Measurements from ENCODE around the gene GAL3ST3.
A peak's percentile ranks its signal among the peaks of the same experiment; 100 is the strongest.
"Not testable (repeated sequence)": the region's sequence is repeated elsewhere in the genome, so short reads cannot be mapped to it uniquely, and the experiment has no call there.

Gene GAL3ST3

DNA sequence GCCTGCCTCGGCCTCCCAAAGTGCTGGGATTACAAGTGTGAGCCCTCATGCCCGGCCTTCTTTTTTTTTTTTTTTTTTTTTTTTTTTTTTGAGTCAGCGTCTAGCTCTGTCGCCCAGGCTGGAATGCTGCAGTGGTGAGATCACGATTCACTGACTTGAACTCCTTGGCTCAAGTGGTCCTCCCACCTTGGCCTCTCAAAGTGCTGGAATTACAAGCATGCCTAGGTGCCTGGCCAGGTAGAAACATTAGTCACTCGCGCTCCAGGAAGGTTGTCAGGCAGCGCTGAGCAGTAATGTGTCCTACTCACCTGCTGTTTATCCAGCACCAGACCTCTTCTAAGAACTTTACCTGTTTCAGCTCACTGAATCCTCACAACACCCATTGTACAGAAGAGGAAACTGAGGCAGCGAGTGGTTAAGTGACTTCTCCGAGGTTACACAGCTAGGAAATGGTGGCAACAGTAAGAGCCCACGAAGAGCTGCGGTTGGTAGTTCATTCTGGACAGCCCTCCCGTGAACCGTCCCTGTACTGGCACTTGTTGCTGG, 37.6 kb downstream of the GAL3ST3 start:
- Histone ChIP-seq H2AFZ (ENCODE audit: low read depth, low read length) (no peak overlapping the region), H3K27me3 (ENCODE audit: insufficient read depth, low read length) (peaks cover 50% of the 10 kb centered on the region)

DNA sequence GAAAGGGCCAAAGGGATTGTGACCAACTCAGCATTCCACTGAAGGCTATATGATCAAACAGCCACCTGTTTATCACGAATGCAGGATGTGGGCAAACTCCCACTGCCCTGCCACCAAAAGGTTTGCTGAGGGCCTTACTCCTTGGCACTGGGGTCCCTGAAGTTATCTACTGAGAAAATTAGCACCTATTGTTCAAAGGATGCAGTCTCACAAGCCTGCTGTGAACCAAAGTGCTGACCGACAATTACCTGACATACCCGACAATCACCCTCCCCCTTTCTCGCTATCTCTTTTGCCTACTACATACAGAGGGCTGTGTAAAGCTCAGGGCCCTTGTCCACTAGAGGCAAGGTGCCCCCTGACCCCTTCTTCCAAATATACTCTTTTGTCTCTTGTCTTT, 38.9 kb downstream of the GAL3ST3 start:
- not testable (repeated sequence) for H2AFZ ChIP-seq (ENCODE audit: low read depth, low read length); H3K4me1 ChIP-seq (ENCODE audit: insufficient read depth, low read length); H3K9me3 ChIP-seq (ENCODE audit: low read length); H3K4me3 ChIP-seq (ENCODE audit: low read length); H3K36me3 ChIP-seq (ENCODE audit: insufficient read depth, low read length)
- H3K27me3 ChIP-seq (ENCODE audit: insufficient read depth, low read length): peaks cover 40% of the 10 kb centered on the region

More for the DNA sequence above, 37.6 kb downstream of the GAL3ST3 start:
- Histone ChIP-seq H3K9me3 (ENCODE audit: low read length) (no peaks in the 10 kb centered on the region), H3K36me3 (ENCODE audit: insufficient read depth, low read length) (no peaks in the 10 kb centered on the region), H3K4me3 (ENCODE audit: low read length) (no peak overlapping the region), H3K4me1 (ENCODE audit: insufficient read depth, low read length) (no peaks in the 10 kb centered on the region)

DNA sequence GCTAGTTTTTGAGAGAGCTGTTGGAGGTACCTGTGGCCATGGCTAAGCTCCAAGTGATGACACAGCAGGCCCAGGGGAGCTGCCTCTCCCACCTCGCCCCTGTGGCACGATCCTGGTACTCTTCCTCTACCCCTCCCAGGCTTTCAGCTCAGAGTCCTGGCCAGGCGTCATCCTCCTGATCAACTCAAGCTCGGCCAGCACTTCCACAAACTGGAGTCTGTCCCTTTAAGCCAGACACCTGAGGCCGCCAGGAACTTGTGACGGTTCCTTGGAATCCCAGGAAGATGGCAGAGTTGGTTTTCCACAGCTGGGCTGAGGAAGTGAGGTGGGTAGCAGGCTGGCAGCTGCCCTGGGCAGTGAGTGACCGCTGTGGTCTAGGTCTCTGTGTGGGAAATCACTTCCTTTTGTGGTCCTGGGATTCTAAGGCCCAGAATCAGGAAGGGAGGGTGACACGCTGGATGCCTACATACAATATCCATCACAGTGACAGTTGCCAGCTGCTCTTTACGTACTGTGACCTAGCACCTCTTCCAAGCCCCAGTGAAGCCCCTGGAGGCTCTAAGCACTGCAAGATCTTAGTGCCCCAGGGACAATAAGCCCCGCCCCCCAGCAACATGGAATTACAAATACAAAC, 40.4 kb downstream of the GAL3ST3 start:
- peaks cover under 1% of the 10 kb centered on the region for H3K4me1 ChIP-seq (ENCODE audit: insufficient read depth, low read length)
- no peak overlapping the region for H3K4me3 ChIP-seq (ENCODE audit: low read length)

GRCh38 chr11:66008095-66008467, 40.9 kb downstream of the GAL3ST3 start:
- H3K27me3 ChIP-seq (ENCODE audit: insufficient read depth, low read length): peaks cover 26% of the 10 kb centered on the region
- peaks cover 20% of the 10 kb centered on the region for H3K36me3 ChIP-seq (ENCODE audit: insufficient read depth, low read length)
- H2AFZ ChIP-seq (ENCODE audit: low read depth, low read length): no peak overlapping the region
- H3K4me3 ChIP-seq (ENCODE audit: low read length): no peak overlapping the region
- peaks cover 5% of the 10 kb centered on the region for H3K4me1 ChIP-seq (ENCODE audit: insufficient read depth, low read length)
- H3K9me3 ChIP-seq (ENCODE audit: low read length): no peaks in the 10 kb centered on the region

More for the DNA sequence above, 40.4 kb downstream of the GAL3ST3 start:
- Histone ChIP-seq H3K36me3 (ENCODE audit: insufficient read depth, low read length) (peaks cover 17% of the 10 kb centered on the region), H2AFZ (ENCODE audit: low read depth, low read length) (no peak overlapping the region), H3K27me3 (ENCODE audit: insufficient read depth, low read length) (peaks cover 31% of the 10 kb centered on the region), H3K9me3 (ENCODE audit: low read length) (no peaks in the 10 kb centered on the region)

- no peak overlapping the region for H3K4me3 ChIP-seq (ENCODE audit: low read length)
- H3K9me3 ChIP-seq (ENCODE audit: low read length): no peaks in the 10 kb centered on the region
- H3K4me1 ChIP-seq (ENCODE audit: insufficient read depth, low read length): peaks cover 8% of the 10 kb centered on the region
- no peak overlapping the region for H2AFZ ChIP-seq (ENCODE audit: low read depth, low read length)
- H3K27me3 ChIP-seq (ENCODE audit: insufficient read depth, low read length): peaks cover 19% of the 10 kb centered on the region
- peaks cover 20% of the 10 kb centered on the region for H3K36me3 ChIP-seq (ENCODE audit: insufficient read depth, low read length)
Observed at GRCh38 chr11:66007201-66007634, 41.7 kb downstream of the GAL3ST3 start.

- Histone ChIP-seq H3K4me1 (ENCODE audit: insufficient read depth, low read length) (peaks cover 8% of the 10 kb centered on the region), H2AFZ (ENCODE audit: low read depth, low read length) (no peak overlapping the region), H3K36me3 (ENCODE audit: insufficient read depth, low read length) (peaks cover 20% of the 10 kb centered on the region), H3K27me3 (ENCODE audit: insufficient read depth, low read length) (peaks cover 15% of the 10 kb centered on the region), H3K4me3 (ENCODE audit: low read length) (no peak overlapping the region), H3K9me3 (ENCODE audit: low read length) (no peaks in the 10 kb centered on the region)
Observed at GRCh38 chr11:66006891-66007176, 42.1 kb downstream of the GAL3ST3 start.

DNA sequence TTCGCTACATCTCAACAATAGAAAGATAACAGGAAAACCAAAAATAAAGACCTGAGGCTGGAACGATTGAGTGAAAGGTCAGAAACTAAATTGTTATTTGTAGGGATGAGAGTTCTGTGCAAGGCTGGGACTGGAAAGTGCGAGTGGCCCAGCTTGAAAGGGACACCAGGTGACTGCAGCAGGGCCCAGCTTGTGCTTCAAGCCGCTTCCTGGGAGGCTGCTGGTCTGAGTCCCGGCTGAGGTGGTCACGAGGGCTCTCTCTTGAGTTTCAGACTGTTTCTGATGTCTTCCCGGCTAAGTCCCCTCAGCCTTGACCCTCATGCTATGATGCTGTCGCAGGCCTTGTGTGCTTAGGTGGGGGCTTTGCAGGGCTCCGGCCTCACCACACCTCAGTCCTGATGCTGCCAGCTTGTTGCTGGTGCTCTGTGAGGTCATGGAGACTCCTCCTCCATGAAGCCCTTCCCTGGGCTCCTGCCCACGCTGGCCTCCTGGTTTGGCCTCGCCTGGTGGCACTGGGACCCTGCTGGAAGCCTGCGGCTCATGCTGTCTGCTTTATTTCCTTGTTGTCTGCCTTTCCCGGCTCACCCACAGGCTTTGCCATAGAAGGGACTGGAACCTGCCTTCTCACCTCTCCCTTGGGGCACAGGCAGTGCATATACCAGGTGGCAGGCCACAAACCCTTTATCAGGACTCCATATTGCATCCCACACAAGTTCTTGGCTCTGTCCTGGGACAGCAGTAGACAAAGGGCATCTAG, 42.6 kb downstream of the GAL3ST3 start:
- H3K36me3 ChIP-seq (ENCODE audit: insufficient read depth, low read length): peaks cover 20% of the 10 kb centered on the region
- peaks cover 8% of the 10 kb centered on the region for H3K4me1 ChIP-seq (ENCODE audit: insufficient read depth, low read length)
- no peaks in the 10 kb centered on the region for H3K9me3 ChIP-seq (ENCODE audit: low read length)
- no peak overlapping the region for H2AFZ ChIP-seq (ENCODE audit: low read depth, low read length)
- no peak overlapping the region for H3K4me3 ChIP-seq (ENCODE audit: low read length)
- peaks cover 10% of the 10 kb centered on the region for H3K27me3 ChIP-seq (ENCODE audit: insufficient read depth, low read length)

DNA sequence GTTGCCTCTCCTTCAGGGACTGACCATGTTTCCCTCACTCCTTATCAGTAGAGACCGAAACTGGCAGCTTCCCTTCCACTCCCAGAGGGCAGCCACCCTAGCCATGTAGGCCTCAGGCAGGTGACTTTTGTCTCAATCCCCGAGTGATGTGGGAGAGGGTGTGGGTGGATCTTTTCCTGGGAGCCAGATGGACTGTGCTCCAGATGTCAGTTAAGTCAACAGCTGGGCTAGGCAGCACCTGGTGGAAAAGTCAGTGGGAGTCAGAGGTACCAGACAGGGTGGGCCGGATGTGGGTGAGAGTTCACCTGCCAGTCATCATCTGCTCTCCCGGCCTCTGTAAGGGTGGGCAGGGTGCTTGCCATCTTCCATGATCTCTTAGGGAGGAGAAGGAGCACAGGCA, 44.8 kb downstream of the GAL3ST3 start:
- Histone ChIP-seq H3K36me3 (ENCODE audit: insufficient read depth, low read length) (peaks cover 32% of the 10 kb centered on the region), H3K9me3 (ENCODE audit: low read length) (no peaks in the 10 kb centered on the region), H3K4me1 (ENCODE audit: insufficient read depth, low read length) (peaks cover 8% of the 10 kb centered on the region), H2AFZ (ENCODE audit: low read depth, low read length) (no peak overlapping the region), H3K4me3 (ENCODE audit: low read length) (no peak overlapping the region), H3K27me3 (ENCODE audit: insufficient read depth, low read length) (no peaks in the 10 kb centered on the region)

DNA sequence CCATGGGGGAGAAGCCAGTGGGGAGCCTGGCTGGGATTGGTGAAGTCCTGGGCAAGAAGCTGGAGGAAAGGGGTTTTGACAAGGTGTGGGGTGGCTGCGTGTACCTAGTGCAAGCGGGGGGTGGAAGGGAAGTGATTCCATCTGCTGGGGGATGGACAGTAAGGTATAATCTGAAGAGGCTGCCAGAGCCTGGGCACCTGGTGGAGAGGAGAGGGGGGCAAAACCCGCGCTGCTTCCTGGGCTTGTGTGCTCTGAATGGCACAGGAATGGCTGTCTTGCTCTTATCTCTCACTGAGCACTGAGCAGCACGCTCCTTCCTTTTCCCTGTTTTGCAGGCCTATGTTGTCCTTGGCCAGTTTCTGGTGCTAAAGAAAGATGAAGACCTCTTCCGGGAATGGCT, 45.7 kb downstream of the GAL3ST3 start:
- Histone ChIP-seq H3K4me3 (ENCODE audit: low read length) (peak overlapping the region; percentile 72), H3K4me1 (ENCODE audit: insufficient read depth, low read length) (peaks cover 8% of the 10 kb centered on the region), H3K27me3 (ENCODE audit: insufficient read depth, low read length) (no peaks in the 10 kb centered on the region), H3K36me3 (ENCODE audit: insufficient read depth, low read length) (peaks cover 41% of the 10 kb centered on the region), H2AFZ (ENCODE audit: low read depth, low read length) (no peak overlapping the region), H3K9me3 (ENCODE audit: low read length) (no peaks in the 10 kb centered on the region)

DNA sequence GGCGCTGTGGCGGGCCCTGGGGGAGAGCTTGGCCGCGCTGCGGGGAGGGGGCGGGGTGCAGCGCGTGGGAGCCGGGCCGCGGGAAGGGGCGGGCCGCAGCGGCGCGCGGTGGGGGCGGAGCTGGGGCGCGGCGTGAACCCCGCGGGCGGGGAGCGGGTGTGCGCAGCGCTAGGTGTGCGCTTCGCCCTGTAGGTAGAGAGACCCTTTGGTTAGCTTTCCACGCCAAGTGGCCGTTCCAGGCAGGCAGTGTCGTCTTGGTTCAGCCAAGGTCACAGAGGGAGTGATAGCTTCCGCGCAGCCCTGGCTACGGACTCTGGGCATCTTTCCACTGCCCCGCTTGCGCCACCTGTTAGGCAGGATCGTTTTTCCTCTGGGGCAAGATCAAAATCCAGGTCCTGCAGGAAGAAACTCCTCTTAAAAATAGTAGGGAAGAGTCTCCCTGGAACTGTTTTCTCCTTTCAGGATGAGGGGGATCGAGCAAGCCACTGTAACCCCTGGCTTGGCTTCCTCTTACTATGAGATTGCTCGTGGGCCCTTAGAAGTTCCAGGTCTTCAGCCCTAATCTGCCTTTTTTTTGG, 46.2 kb downstream of the GAL3ST3 start:
- peaks cover 47% of the 10 kb centered on the region for H3K36me3 ChIP-seq (ENCODE audit: insufficient read depth, low read length)
- H3K4me1 ChIP-seq (ENCODE audit: insufficient read depth, low read length): peaks cover 8% of the 10 kb centered on the region
- peak overlapping the region; percentile 78 for H2AFZ ChIP-seq (ENCODE audit: low read depth, low read length)
- peak overlapping the region; percentile 72 for H3K4me3 ChIP-seq (ENCODE audit: low read length)
- H3K9me3 ChIP-seq (ENCODE audit: low read length): no peaks in the 10 kb centered on the region
- no peaks in the 10 kb centered on the region for H3K27me3 ChIP-seq (ENCODE audit: insufficient read depth, low read length)

DNA sequence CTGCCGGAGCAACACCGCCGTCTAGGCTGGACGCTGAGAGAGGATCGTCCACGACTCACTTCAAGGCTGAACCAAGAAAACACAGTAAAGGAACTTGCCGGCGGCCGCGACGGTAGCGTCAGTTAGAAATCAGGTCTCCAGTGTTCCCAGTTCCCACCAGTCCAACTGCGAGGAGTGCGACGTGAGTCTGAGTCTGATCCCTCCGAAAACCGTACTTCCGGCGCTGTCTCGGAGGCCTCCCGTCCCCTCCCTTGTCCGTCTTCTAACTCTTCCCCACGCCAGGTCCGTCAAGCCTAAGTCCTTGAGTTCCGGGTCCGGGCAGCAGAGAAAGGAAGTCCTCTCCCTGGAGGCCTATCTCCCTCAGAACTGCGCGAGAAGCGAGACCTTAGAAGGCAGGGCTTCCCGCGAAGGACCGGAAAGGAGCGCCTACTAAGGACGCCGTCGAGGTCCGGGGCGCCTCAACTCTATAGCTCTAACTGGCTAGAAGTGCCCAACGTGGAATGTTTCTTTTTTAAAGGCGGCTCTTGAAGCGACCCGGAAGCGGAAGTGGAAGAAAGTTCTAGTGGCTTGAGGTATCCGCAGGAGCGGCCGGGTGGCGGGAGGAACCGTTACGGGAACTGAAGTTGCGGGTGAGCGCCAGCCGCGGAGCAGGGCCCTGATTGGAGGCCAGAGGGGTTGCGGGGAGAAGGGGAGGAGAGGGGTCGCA, 46.9 kb downstream of the GAL3ST3 start, which contains the start of the genes BANF1 and EIF1AD:
Gene BANF1 (plus strand): TSS at position 562 of the 706 bp plus-strand sequence. CDS start 748 bp downstream, outside the sequence.
Gene EIF1AD (minus strand): TSS at position 216 of the 706 bp plus-strand sequence. CDS start 1,768 bp downstream, outside the sequence.
- Histone ChIP-seq H3K36me3 (ENCODE audit: insufficient read depth, low read length) (peaks cover 53% of the 10 kb centered on the region), H3K4me3 (ENCODE audit: low read length) (peak within 1 kb of the TSS; percentile 72), H3K9me3 (ENCODE audit: low read length) (no peaks in the 10 kb centered on the region), H3K27me3 (ENCODE audit: insufficient read depth, low read length) (no peaks in the 10 kb centered on the region), H3K4me1 (ENCODE audit: insufficient read depth, low read length) (peaks cover 8% of the 10 kb centered on the region), H2AFZ (ENCODE audit: low read depth, low read length) (peak within 1 kb of the TSS; percentile 78)

DNA sequence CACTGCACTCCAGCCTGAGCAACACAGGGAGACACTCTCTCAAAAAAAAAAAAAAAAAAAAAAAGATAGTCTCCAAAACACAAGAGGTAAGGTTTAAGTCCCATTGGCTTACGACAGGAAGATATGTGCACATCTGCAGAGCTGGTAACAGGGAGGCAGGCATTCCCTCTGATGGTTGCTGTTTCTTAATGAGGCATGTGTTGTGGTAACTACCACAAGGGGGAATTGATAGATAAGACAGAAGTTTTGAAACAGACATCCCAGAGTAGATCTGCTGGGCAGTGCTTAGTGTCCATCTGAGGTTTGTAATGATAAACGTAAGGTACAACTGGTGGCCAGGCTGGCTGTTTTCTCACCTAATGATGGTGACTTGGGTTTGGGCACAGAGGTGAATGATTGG, 51.7 kb downstream of the GAL3ST3 start:
- Histone ChIP-seq H3K9me3 (ENCODE audit: low read length) (no peaks in the 10 kb centered on the region), H3K27me3 (ENCODE audit: insufficient read depth, low read length) (no peaks in the 10 kb centered on the region), H2AFZ (ENCODE audit: low read depth, low read length) (no peak overlapping the region), H3K36me3 (ENCODE audit: insufficient read depth, low read length) (peaks cover 35% of the 10 kb centered on the region), H3K4me1 (ENCODE audit: insufficient read depth, low read length) (no peaks in the 10 kb centered on the region), H3K4me3 (ENCODE audit: low read length) (no peak overlapping the region)

GRCh38 chr11:65992056-65992455, 56.9 kb downstream of the GAL3ST3 start:
- no peaks in the 10 kb centered on the region for H3K9me3 ChIP-seq (ENCODE audit: low read length)
- no peaks in the 10 kb centered on the region for H3K4me1 ChIP-seq (ENCODE audit: insufficient read depth, low read length)
- H3K4me3 ChIP-seq (ENCODE audit: low read length): no peak overlapping the region
- no peak overlapping the region for H2AFZ ChIP-seq (ENCODE audit: low read depth, low read length)
- peaks cover 5% of the 10 kb centered on the region for H3K36me3 ChIP-seq (ENCODE audit: insufficient read depth, low read length)
- no peaks in the 10 kb centered on the region for H3K27me3 ChIP-seq (ENCODE audit: insufficient read depth, low read length)
